Left lung (tissue), 10 donors: ENCODE measurements around the gene NRXN2. TPM values are rescaled to one million over a fixed set of nuclear protein-coding genes. Genes with fewer than 3 reads are reported as not detected.
A peak's percentile ranks its signal among the peaks of the same experiment; 100 is the strongest.

Experiments
- ATAC-seq: fragments of 200-7000 bp; cut with Tn5 transposase; one replicate; pipeline ENCODE4 v1.9.1; 2020; ENCODE audit warnings: moderate library complexity
- DNase-seq, 4 donors: peaks; one replicate each; pipeline ENCODE4 v3.0.0-alpha.2; 2013 to 2020
- H3K27ac ChIP-seq, 2 donors: fragments of 200-600 bp; sonication (generic) in 1 of 2; one replicate each; pipeline versions ENCODE4 v1.5.0 to v1.8.0; 2020 to 2021
- H3K27me3 ChIP-seq, 2 donors: fragments of 200-600 bp; sonication (generic) in 1 of 2; one replicate each; pipeline versions ENCODE4 v1.5.0 to v1.8.0; 2020 to 2021
- H3K36me3 ChIP-seq, 2 donors: fragments of 200-600 bp; sonication (generic) in 1 of 2; one replicate each; pipeline versions ENCODE4 v1.5.0 to v1.8.0; 2020 to 2021
- H3K4me1 ChIP-seq, 2 donors: fragments of 200-600 bp; one replicate each; pipeline ENCODE4 v1.8.0; 2021
- H3K4me3 ChIP-seq, 2 donors: fragments of 200-600 bp; sonication (generic) in 1 of 2; one replicate each; pipeline versions ENCODE4 v1.5.0 to v1.8.0; 2020 to 2021; ENCODE audit warnings: mild to moderate bottlenecking in 1 of 2
- H3K9me3 ChIP-seq, 2 donors: fragments of 200-600 bp; sonication (generic) in 1 of 2; one replicate each; pipeline versions ENCODE4 v1.5.0 to v1.8.0; 2020 to 2021
- CTCF ChIP-seq, 2 donors: fragments of 200-600 bp; sonication (generic) in 1 of 2; IDR thresholded peaks; one replicate each; pipeline versions ENCODE4 v1.5.0 to v1.8.0; 2021; ENCODE audit warnings: antibody characterized with exemption in 2 of 2
- intact Hi-C, 2 donors: fragments of 100-400 bp; cut with DNase I; formaldehyde crosslinking; loops; one replicate each; pipeline versions ENCODE4 v1.11.2 to v1.14.2; 2022
- polyA plus RNA-seq, 6 donors: library from polyadenylated mRNA; unstranded; fragments of 120-200 nt; gene quantifications; one replicate each; pipeline ENCODE4 v1.2.1, GENCODE V29; 2013; ENCODE audit not compliant: insufficient read length in 6 of 6
- total RNA-seq, 2 donors: library from RNA; stranded (reverse); fragmentation: NEBNext Ultra II Directional; extraction: Animal tissue kit (Norgen Biotek cat#: 25700); gene quantifications; one replicate each; pipeline ENCODE4 v1.2.1, GENCODE V29; 2021
- donor health status: DM: no; HTN: yes; CAD: no.
- donor health status: DM: no; HTN: no; CAD: no.

Gene NRXN2
- total and polyA plus RNA-seq, 8 donors: 3.5 to 15.0 (median 10.4) TPM

- Histone ChIP-seq H3K4me3 (no peak overlapping the region), H3K27me3 (peaks cover 0 to 40% of the 10 kb centered on the region in 2 donors), H3K27ac (no peak overlapping the region), H3K36me3 (no peaks in the 10 kb centered on the region), H3K4me1 (peaks cover 0 to 4% of the 10 kb centered on the region in 2 donors), H3K9me3 (no peaks in the 10 kb centered on the region)
- TF ChIP-seq CTCF (IDR thresholded peaks at IDR 0.05): no peak
- intact Hi-C loops: no loop called here
- ATAC-seq (no peak), DNase-seq (peak in 1 of 4 donors; percentile 30)
These were observed 113.5 kb downstream of the NRXN2 start for GRCh38 chr11:64609436-64610047.

- Histone ChIP-seq H3K27ac (no peak overlapping the region), H3K27me3 (peaks cover 0 to 40% of the 10 kb centered on the region in 2 donors), H3K9me3 (no peaks in the 10 kb centered on the region), H3K4me3 (no peak overlapping the region), H3K4me1 (peaks cover 0 to 4% of the 10 kb centered on the region in 2 donors), H3K36me3 (no peaks in the 10 kb centered on the region)
- ATAC-seq: no peak
- intact Hi-C loops: no loop called here
- no peak for TF ChIP-seq CTCF (IDR thresholded peaks at IDR 0.05)
- DNase-seq: peak in 1 of 4 donors; percentile 62
These were observed 114.4 kb downstream of the NRXN2 start for GRCh38 chr11:64608636-64609035.

- intact Hi-C loops: no loop called here
- H3K27ac ChIP-seq: no peak overlapping the region
These were observed 115.0 kb downstream of the NRXN2 start for GRCh38 chr11:64608046-64608445.

GRCh38 chr11:64607381-64607985 is 115.5 kb downstream of the NRXN2 start:
- peaks cover 0 to 4% of the 10 kb centered on the region in 2 donors for H3K4me1 ChIP-seq
- no peaks in the 10 kb centered on the region for H3K9me3 ChIP-seq
- intact Hi-C loops: no loop called here
- TF ChIP-seq CTCF (IDR thresholded peaks at IDR 0.05): no peak
- H3K4me3 ChIP-seq: no peak overlapping the region
- H3K27me3 ChIP-seq: peaks cover 0 to 40% of the 10 kb centered on the region in 2 donors
- ATAC-seq: no peak
- peak in 1 of 4 donors; percentile 77 for DNase-seq
- no peak overlapping the region for H3K27ac ChIP-seq
- no peaks in the 10 kb centered on the region for H3K36me3 ChIP-seq

More at GRCh38 chr11:64608046-64608445, 115.0 kb downstream of the NRXN2 start:
- no peak overlapping the region for H3K4me3 ChIP-seq
- TF ChIP-seq CTCF (IDR thresholded peaks at IDR 0.05): no peak
- H3K9me3 ChIP-seq: no peaks in the 10 kb centered on the region
- no peaks in the 10 kb centered on the region for H3K36me3 ChIP-seq
- H3K27me3 ChIP-seq: peaks cover 0 to 40% of the 10 kb centered on the region in 2 donors
- DNase-seq: peak in 1 of 4 donors; percentile 39
- peak; percentile 80 for ATAC-seq
- peaks cover 0 to 4% of the 10 kb centered on the region in 2 donors for H3K4me1 ChIP-seq

- DNase-seq: peak in 1 of 4 donors; percentile 62
- Histone ChIP-seq H3K4me1 (no peaks in the 10 kb centered on the region), H3K27ac (no peak overlapping the region), H3K27me3 (peaks cover 0 to 40% of the 10 kb centered on the region in 2 donors), H3K9me3 (no peaks in the 10 kb centered on the region), H3K4me3 (no peak overlapping the region), H3K36me3 (no peaks in the 10 kb centered on the region)
- intact Hi-C loops: no loop called here
- no peak for ATAC-seq
- no peak for TF ChIP-seq CTCF (IDR thresholded peaks at IDR 0.05)
These were observed 116.1 kb downstream of the NRXN2 start for GRCh38 chr11:64606796-64607380.
